Body of pancreas (tissue), 4 donors: ENCODE measurements around the gene TEX54.

ENCODE experiments used
- CTCF ChIP-seq, 7 experiments: fragments of 450-650 bp in 4 of 7; fragments of 200-600 bp in 3 of 7; sonication (generic) in 3 of 7; IDR thresholded peaks; one replicate each; pipeline ENCODE4 v1.5.1; 2016 to 2019; ENCODE audit warnings: antibody characterized with exemption in 7 of 7
- POLR2A ChIP-seq, 3 donors: fragments of 450-650 bp; IDR thresholded peaks; one replicate each; pipeline ENCODE4 v1.6.1; 2016; ENCODE audit warnings: antibody characterized with exemption in 3 of 3, mild to moderate bottlenecking in 2 of 3

DNA sequence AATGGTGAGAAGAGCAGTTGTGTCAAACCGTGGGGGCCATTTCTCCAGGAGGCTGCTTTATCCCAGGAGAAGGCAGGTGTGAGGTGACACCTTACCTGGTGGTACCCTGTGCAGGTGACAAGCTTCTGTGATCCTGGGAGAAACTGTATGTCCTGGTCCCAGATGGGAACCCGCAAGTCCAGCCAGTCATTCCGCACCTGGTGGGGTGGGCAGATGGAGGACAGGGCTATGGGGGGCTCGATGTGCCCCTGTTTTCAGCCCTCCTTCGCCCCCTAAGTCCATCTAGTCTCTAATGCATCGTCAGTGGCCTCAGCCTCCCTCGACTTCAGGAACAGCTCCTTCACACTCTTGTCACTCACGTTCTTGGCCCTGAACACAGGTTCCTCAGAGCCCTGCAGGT lies 2.7 kb upstream of the TEX54 start:
- TF ChIP-seq CTCF (IDR thresholded peaks at IDR 0.05) (no peak), POLR2A (IDR thresholded peaks at IDR 0.05) (no peak)
